Ovary (tissue), 9 donors: ENCODE data around the gene NEIL1. TPM values are rescaled to one million over a fixed set of nuclear protein-coding genes. Genes with fewer than 3 reads are reported as not detected.

Experiments
- DNase-seq, 5 donors: peaks; one replicate each; pipeline ENCODE4 v3.0.0-alpha.2; 2019 to 2020
- H3K27ac ChIP-seq, 2 donors: fragments of 200-600 bp; one replicate each; pipeline versions ENCODE4 v1.5.1 to v1.8.0; 2019 to 2022
- H3K27me3 ChIP-seq: fragments of 200-600 bp; one replicate; pipeline ENCODE4 v1.8.0; 2022
- H3K36me3 ChIP-seq: fragments of 200-600 bp; sonication (generic); one replicate; pipeline ENCODE4 v1.5.1; 2019
- H3K4me1 ChIP-seq: one replicate; pipeline ENCODE4 v1.8.1; 2013; ENCODE audit warnings: mild to moderate bottlenecking, moderate library complexity; ENCODE audit not compliant: insufficient read depth
- H3K4me3 ChIP-seq: fragments of 200-600 bp; sonication (generic); one replicate; pipeline ENCODE4 v1.5.1; 2017
- H3K9me3 ChIP-seq, 2 donors: fragments of 200-600 bp in 1 of 2; sonication (generic) in 1 of 2; one replicate each; pipeline versions ENCODE4 v1.5.1 to v1.8.1; 2013 to 2019; ENCODE audit warnings: mild to moderate bottlenecking in 1 of 2, moderate library complexity in 1 of 2
- CTCF ChIP-seq, 3 donors: fragments of 450-650 bp in 2 of 3; fragments of 200-600 bp in 1 of 3; IDR thresholded peaks; one replicate each; pipeline versions ENCODE4 v1.5.1 to v1.8.0; 2016 to 2022; ENCODE audit warnings: antibody characterized with exemption in 3 of 3, mild to moderate bottlenecking in 1 of 3
- EP300 ChIP-seq: sonication (generic); formaldehyde crosslinking; IDR thresholded peaks from one replicate; pipeline ENCODE4 v1.6.1; 2017; ENCODE audit warnings: antibody characterized with exemption
- POLR2A ChIP-seq: fragments of 450-650 bp; IDR thresholded peaks from one replicate; pipeline ENCODE4 v1.6.1; 2017; ENCODE audit warnings: antibody characterized with exemption, mild to moderate bottlenecking, moderate library complexity
- WGBS, 3 donors: extraction: QIAGEN DNeasy Blood & Tissue Kit in 1 of 3; methylation state at CpG; one replicate each; pipeline versions ENCODE4 v1.1.5 to v1.1.7; 2013 to 2017; 5-methylcytosine and 5-hydroxymethylcytosine counted together
- intact Hi-C, 4 donors: fragments of 100-400 bp; cut with DNase I; formaldehyde crosslinking; loops; one replicate each; pipeline versions ENCODE4 v1.11.0 to v1.15.1; 2022 to 2023
- polyA plus RNA-seq, 2 donors: library from polyadenylated mRNA; stranded (reverse); fragments of 200-250 nt in 1 of 2; fragments of 350-450 nt in 1 of 2; fragmentation: Illumina TruSeq in 1 of 2; extraction: RNeasy Lipid Tissue Mini Kit (QIAGEN cat#74804) in 1 of 2; gene quantifications; one replicate each; pipeline ENCODE4 v1.2.3, GENCODE V29; 2013 to 2014
- total RNA-seq, 7 donors: library from RNA; depleted of rRNA in 2 of 7; stranded (reverse); fragments of >200 nt in 2 of 7; fragmentation: NEBNext Ultra II Directional in 3 of 7; extraction: Animal tissue kit (Norgen Biotek cat#: 25700) in 3 of 7; gene quantifications; one replicate each; pipeline versions ENCODE4 v1.1.0 to v1.2.4, GENCODE V29; 2016 to 2023
- donor health status: DM: no; HTN: no; CAD: no; lungs with moderate emphysema.
- donor health status: DM: no; HTN: no; CAD: no.
- donor health status: Bipolar disorder and iron deficiency.
- donor health status: DM: yes; HTN: yes; CAD: no.
- donor health status: DM: no; HTN: no; CAD: no.
- donor health status: DM: yes; HTN: yes; CAD: no.

Gene NEIL1
- total and polyA plus RNA-seq, 9 donors: 8.1 to 80.2 (median 31.5) TPM

DNA sequence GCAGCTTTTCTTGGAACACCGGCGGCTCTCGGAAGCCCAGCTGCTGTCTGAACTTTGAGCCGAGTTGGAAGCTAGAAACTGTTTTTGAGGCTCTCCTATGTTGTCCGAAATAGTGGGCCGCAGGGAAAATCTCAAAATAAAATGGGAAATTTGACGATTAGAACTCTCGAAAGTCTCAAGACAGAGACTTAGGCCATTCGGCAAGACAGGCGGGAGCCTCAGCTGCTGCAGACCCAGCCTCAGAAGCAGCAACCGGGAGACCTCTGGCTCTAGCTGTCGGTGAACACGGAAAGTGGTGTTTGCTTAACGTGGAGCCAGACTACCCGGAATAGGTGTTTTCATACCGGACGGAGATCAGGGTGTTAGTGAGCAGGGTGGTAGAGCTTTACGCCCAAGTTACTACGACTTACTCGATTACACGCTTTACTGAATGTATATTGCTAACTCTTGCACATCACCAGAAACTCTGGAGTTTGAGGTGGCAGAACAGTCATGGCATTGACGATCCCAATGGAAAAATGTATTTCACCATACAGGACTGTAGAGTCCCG is 21.9 kb downstream of the NEIL1 start:
- Histone ChIP-seq H3K27ac (peak overlapping the region; percentile 63 to 93), H3K36me3 (no peaks in the 10 kb centered on the region), H3K4me3 (peak overlapping the region; percentile 97), H3K9me3 (no peaks in the 10 kb centered on the region), H3K4me1 (peaks cover 12% of the 10 kb centered on the region), H3K27me3 (no peaks in the 10 kb centered on the region)
- DNase-seq: no peak
- 1 to 4% (median 3%) methylated on average over 23 of the region's 23 CpGs for WGBS, 3 donors
- intact Hi-C loops: loop anchor here in 3 of 4 donors (5.0 to 10.0 kb wide), 3 partner anchors 84 to 326 kb away; partner anchors contain the start of genes SIN3A (in 1 of the 3) and SNUPN (in 1 of the 3)
- TF ChIP-seq POLR2A: no peak
- TF ChIP-seq EP300: no peak
- TF ChIP-seq CTCF (IDR thresholded peaks at IDR 0.05): no peak

DNA sequence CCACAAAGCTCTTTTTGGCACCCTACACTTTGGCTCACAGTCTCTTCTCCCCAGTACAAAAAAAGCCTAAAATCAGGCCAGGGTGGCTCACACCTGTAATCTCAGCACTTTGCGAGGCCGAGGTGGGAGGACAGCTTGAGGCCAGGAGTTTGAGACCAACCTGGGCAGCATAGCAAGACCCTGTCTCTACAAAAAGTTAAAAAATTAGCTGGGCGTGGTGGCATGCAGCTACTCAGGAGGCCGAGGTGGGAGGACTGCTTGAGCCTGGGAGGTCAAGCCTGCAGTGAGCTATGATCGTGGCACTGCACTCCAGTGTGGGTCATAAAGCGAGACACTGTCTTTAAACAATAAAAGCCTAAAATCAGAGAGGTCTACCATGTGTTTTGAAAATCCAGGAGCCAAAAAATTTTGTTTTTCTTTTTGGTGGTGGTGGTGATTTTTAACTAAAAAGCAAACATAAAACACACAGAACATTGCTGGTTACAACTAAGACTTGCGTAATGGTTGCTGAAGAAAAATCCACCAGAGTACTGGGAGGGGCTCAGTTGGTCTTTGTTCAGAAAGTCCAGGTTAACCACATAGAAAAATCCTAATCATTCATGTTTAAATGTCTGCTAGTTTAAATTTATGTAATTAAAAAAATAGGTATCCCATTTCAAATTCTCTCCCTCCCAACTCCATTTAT is 23.2 kb downstream of the NEIL1 start:
- Histone ChIP-seq H3K4me1 (peaks cover 12% of the 10 kb centered on the region), H3K27me3 (no peaks in the 10 kb centered on the region), H3K9me3 (no peaks in the 10 kb centered on the region), H3K27ac (peak overlapping the region in 1 of 2 donors; percentile 93), H3K4me3 (no peak overlapping the region), H3K36me3 (no peaks in the 10 kb centered on the region)
- 56 to 74% (median 58%) methylated on average over 7 of the region's 7 CpGs for WGBS, 3 donors
- intact Hi-C loops: loop anchor here (5.0 to 10.0 kb wide), 5 partner anchors 82 to 325 kb away; partner anchors contain the start of genes SIN3A (in 1 of the 4) and SNUPN (in 1 of the 4)
- no peak for TF ChIP-seq EP300
- no peak for TF ChIP-seq POLR2A
- TF ChIP-seq CTCF (IDR thresholded peaks at IDR 0.05): no peak
- DNase-seq: no peak

DNA sequence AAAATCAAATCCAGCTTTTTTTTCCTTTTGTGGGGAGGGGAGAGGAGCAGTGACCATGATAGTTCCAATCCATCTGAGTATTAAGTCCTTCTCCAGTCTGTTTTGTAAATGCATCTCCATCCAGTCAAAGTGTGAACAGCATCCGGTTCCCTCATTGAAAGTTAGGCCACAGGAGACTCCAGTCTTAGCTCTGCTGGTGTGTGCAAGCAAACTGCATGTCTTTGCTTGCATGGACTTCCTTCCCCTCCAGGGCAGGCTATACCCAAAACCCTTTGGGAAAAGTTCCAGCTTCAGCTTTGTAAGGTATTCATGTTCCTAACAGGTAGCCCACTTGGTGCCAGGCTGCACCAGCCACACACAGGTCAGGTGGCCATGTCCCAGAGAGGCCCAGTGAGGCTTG is 24.6 kb downstream of the NEIL1 start:
- Histone ChIP-seq H3K27me3 (no peaks in the 10 kb centered on the region), H3K4me3 (no peak overlapping the region), H3K36me3 (no peaks in the 10 kb centered on the region), H3K4me1 (peaks cover 12% of the 10 kb centered on the region), H3K9me3 (no peaks in the 10 kb centered on the region), H3K27ac (no peak overlapping the region)
- TF ChIP-seq CTCF (IDR thresholded peaks at IDR 0.05): no peak
- TF ChIP-seq EP300: no peak
- TF ChIP-seq POLR2A: no peak
- intact Hi-C loops: loop anchor here in 2 of 4 donors (5.0 to 10.0 kb wide), 2 partner anchors 251 to 303 kb away; no protein-coding TSS in a partner anchor
- WGBS, 3 donors: 83 to 95% (median 87%) methylated on average over 1 of the region's 1 CpG
- no peak for DNase-seq

DNA sequence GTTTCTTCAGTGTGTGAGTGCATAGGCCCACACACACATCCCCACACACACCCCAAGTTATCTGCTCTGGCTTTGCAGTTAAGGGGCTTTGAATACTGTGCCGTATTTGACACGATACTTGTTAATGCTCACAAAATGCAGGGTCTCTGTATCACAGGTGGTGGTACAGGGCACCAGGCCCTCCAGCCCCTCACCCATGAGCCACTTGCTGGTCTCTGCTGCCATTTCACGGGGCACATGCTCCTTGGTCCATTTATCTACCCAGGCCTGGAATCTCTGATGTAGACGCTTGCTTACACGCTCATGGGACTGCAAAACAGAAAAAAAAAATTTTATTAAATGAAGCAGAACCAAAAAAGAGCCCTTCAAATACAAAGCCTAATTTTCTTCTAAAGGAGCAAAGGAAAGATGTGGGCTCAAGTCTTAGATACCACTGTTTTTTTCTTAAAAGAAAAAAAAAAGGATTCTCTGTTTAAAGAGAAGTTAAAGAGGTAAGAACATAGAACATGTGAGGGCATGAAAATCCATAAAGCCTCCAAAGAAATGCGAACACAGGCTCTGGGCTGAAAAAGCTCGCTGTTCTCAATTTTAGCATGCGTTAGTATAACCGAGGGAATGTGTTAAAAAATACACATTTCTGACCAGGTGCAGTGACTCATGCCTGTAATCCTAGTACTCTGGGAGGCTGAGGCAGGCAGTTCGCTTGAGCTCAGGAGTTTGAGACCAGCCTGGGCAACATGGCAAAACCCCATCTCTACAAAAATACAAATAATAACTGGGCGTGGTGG is 25.3 kb downstream of the NEIL1 start:
- TF ChIP-seq CTCF (IDR thresholded peaks at IDR 0.05): no peak
- no peak for TF ChIP-seq POLR2A
- no peak for TF ChIP-seq EP300
- H3K4me1 ChIP-seq: peaks cover 12% of the 10 kb centered on the region
- DNase-seq: no peak
- intact Hi-C loops: loop anchor here in 3 of 4 donors (1.0 to 10.0 kb wide), 3 partner anchors 20 to 303 kb away; no protein-coding TSS in a partner anchor
- H3K27me3 ChIP-seq: no peaks in the 10 kb centered on the region
- no peaks in the 10 kb centered on the region for H3K36me3 ChIP-seq
- H3K27ac ChIP-seq: no peak overlapping the region
- H3K9me3 ChIP-seq: no peaks in the 10 kb centered on the region
- H3K4me3 ChIP-seq: no peak overlapping the region
- WGBS, 3 donors: 92 to 93% (median 93%) methylated on average over 11 of the region's 11 CpGs
